DND-41 (cell line): ENCODE results near the gene MAP4.

ENCODE experiments used
- ATAC-seq: fragments of 200-7000 bp; cut with Tn5 transposase; 3 replicates; pipeline ENCODE4 v1.9.1; 2021; ENCODE audit warnings: low read depth; ENCODE audit not compliant: insufficient read depth
- DNase-seq: peaks from one replicate; pipeline ENCODE4 v3.0.0-alpha.2; 2020
- H2AFZ ChIP-seq: 2 replicates; pipeline ENCODE4 v1.6.0; 2012; ENCODE audit warnings: low read depth, low read length
- H3K27ac ChIP-seq: 2 replicates; pipeline ENCODE4 v1.5.1; 2012; ENCODE audit warnings: low read length, inconsistent platforms
- H3K27me3 ChIP-seq: fragments of 200-600 bp; sonication (generic); 2 replicates; pipeline ENCODE4 v1.6.0; 2012; ENCODE audit warnings: low read length, mild to moderate bottlenecking, inconsistent platforms; ENCODE audit not compliant: insufficient read depth, poor library complexity
- H3K36me3 ChIP-seq: 2 replicates; pipeline ENCODE4 v1.5.1; 2012; ENCODE audit warnings: low read length, inconsistent platforms; ENCODE audit not compliant: insufficient read depth
- H3K4me1 ChIP-seq: 2 replicates; pipeline ENCODE4 v1.5.1; 2012; ENCODE audit warnings: mild to moderate bottlenecking, low read length; ENCODE audit not compliant: insufficient read depth
- H3K4me2 ChIP-seq: 2 replicates; pipeline ENCODE4 v1.6.0; 2012; ENCODE audit warnings: mild to moderate bottlenecking, moderate library complexity, low read length, inconsistent platforms; ENCODE audit not compliant: insufficient read depth
- H3K4me3 ChIP-seq, 2 experiments: fragments of 200-600 bp in 1 of 2; shearing (Covaris generic) in 1 of 2; 2 replicates each; pipeline ENCODE4 v1.5.1; 2012 to 2016; ENCODE audit warnings: inconsistent platforms in 2 of 2, low read length in 2 of 2, mild to moderate bottlenecking in 2 of 2, low read depth in 1 of 2, moderate library complexity in 1 of 2
- H3K79me2 ChIP-seq: 2 replicates; pipeline ENCODE4 v1.6.0; 2012; ENCODE audit warnings: low read length, inconsistent platforms; ENCODE audit not compliant: insufficient read depth
- H3K9ac ChIP-seq: 2 replicates; pipeline ENCODE4 v1.6.0; 2012; ENCODE audit warnings: low read depth, mild to moderate bottlenecking, inconsistent platforms, low read length, moderate library complexity
- H3K9me3 ChIP-seq: 2 replicates; pipeline ENCODE4 v1.5.1; 2012; ENCODE audit warnings: low read length, moderate library complexity, mild to moderate bottlenecking, inconsistent platforms; ENCODE audit not compliant: insufficient read depth, severe bottlenecking
- H4K20me1 ChIP-seq: 2 replicates; pipeline ENCODE4 v1.6.0; 2012; ENCODE audit warnings: low read length; ENCODE audit not compliant: insufficient read depth
- EZH2 ChIP-seq: IDR thresholded peaks from 3 replicates; pipeline ENCODE4 v1.6.1; 2012; ENCODE audit warnings: borderline replicate concordance, low read depth, mild to moderate bottlenecking, moderate library complexity, low read length, inconsistent platforms; ENCODE audit not compliant: severe bottlenecking
- TF ChIP-seq, protein P1 (sequence below): IDR thresholded peaks from 2 replicates; pipeline ENCODE4 v1.5.1; 2012; ENCODE audit warnings: borderline replicate concordance, low read length, moderate library complexity, mild to moderate bottlenecking; ENCODE audit not compliant: poor library complexity, severe bottlenecking; ENCODE audit errors: extremely low read depth

The MAP4 gene

DNA sequence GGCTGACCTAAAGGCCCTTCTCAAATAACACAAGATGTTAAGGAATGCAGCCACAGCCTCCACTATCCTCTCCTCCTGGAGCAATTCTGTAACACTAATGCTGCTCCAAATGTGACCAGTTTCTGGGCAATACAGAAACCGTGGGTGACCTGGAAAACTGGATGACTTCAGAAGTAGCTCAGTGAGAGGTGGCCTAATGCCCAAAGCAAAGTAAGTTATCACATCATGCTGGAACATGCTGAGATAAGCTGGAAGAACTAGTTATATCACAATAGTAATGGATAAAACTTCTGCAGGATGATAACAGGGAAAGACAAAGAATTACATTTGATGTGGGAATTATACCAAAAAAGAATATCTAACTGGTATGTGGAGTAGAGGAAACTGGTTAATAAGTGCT lies 141.3 kb downstream of the MAP4 start:
- no peak for DNase-seq

DNA sequence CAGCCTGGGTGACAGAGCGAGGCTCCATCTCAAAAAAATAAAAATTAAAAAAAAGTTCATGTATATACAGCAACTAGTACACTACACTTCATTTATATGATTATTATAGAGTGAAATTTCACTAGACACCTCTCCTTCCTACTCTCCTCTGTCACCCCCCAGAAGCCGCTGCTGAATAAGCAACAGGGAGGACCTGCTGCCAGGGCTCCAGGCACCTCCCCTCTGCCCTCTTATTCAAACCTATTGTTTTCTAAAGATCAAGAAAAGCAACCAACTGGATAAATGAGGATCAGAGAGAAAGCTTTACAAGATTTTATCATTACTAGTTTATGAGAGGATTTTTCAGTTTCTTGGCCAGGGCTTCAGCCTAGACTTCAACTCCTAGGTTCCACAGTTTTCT lies 141.8 kb downstream of the MAP4 start:
- H2AFZ ChIP-seq = no peak overlapping the region
- H3K4me2 ChIP-seq = no peak overlapping the region
- no peaks in the 10 kb centered on the region for H3K79me2 ChIP-seq
- no peak overlapping the region for H3K4me3 ChIP-seq
- H3K9ac ChIP-seq = no peak overlapping the region
- no peaks in the 10 kb centered on the region for H3K4me1 ChIP-seq
- H4K20me1 ChIP-seq = no peaks in the 10 kb centered on the region
- peaks cover 58% of the 10 kb centered on the region for H3K36me3 ChIP-seq
- no peaks in the 10 kb centered on the region for H3K27me3 ChIP-seq
- DNase-seq (no peak), ATAC-seq (no peak)
- H3K9me3 ChIP-seq = no peaks in the 10 kb centered on the region
- H3K27ac ChIP-seq = no peak overlapping the region
- TF ChIP-seq, protein P1, sequence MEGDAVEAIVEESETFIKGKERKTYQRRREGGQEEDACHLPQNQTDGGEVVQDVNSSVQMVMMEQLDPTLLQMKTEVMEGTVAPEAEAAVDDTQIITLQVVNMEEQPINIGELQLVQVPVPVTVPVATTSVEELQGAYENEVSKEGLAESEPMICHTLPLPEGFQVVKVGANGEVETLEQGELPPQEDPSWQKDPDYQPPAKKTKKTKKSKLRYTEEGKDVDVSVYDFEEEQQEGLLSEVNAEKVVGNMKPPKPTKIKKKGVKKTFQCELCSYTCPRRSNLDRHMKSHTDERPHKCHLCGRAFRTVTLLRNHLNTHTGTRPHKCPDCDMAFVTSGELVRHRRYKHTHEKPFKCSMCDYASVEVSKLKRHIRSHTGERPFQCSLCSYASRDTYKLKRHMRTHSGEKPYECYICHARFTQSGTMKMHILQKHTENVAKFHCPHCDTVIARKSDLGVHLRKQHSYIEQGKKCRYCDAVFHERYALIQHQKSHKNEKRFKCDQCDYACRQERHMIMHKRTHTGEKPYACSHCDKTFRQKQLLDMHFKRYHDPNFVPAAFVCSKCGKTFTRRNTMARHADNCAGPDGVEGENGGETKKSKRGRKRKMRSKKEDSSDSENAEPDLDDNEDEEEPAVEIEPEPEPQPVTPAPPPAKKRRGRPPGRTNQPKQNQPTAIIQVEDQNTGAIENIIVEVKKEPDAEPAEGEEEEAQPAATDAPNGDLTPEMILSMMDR = no peak
- no peak for TF ChIP-seq EZH2

More for the DNA sequence above, 141.3 kb downstream of the MAP4 start:
- H3K27ac ChIP-seq = no peak overlapping the region
- no peaks in the 10 kb centered on the region for H4K20me1 ChIP-seq
- H3K4me3 ChIP-seq = no peak overlapping the region
- H2AFZ ChIP-seq = no peak overlapping the region
- H3K9ac ChIP-seq = no peak overlapping the region
- H3K4me1 ChIP-seq = no peaks in the 10 kb centered on the region
- ATAC-seq = no peak
- TF ChIP-seq, protein P1 = no peak
- TF ChIP-seq EZH2 = no peak
- H3K27me3 ChIP-seq = no peaks in the 10 kb centered on the region
- H3K79me2 ChIP-seq = no peaks in the 10 kb centered on the region
- no peaks in the 10 kb centered on the region for H3K9me3 ChIP-seq
- peaks cover 53% of the 10 kb centered on the region for H3K36me3 ChIP-seq
- H3K4me2 ChIP-seq = no peak overlapping the region

DNA sequence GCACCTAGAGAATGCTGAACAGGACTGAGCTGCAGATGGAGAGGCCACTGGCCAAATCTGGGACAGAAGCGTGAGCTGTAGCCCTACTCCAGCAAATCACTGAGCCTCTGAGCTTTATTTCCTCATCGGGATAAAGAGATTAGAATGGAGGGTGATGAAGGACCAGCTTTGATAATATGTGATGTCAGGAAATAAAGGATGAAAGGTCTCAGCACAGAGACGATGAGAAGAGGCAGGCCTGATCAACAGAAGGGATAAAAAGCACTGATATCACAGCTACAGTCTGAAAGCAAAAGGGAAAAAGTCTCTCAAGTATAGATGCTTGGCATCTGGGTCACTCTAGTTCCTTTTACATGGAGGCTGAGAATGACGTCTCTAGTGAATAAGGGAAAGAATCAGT lies 143.3 kb downstream of the MAP4 start:
- Histone ChIP-seq H3K9me3 (no peaks in the 10 kb centered on the region), H4K20me1 (no peaks in the 10 kb centered on the region), H3K4me2 (no peak overlapping the region), H3K36me3 (peaks cover 71% of the 10 kb centered on the region), H3K27ac (no peak overlapping the region), H3K27me3 (no peaks in the 10 kb centered on the region), H3K9ac (no peak overlapping the region), H2AFZ (no peak overlapping the region), H3K79me2 (no peaks in the 10 kb centered on the region), H3K4me1 (no peaks in the 10 kb centered on the region), H3K4me3 (no peak overlapping the region)
- DNase-seq (no peak), ATAC-seq (no peak)
- TF ChIP-seq, protein P1 = no peak
- TF ChIP-seq EZH2 = no peak

DNA sequence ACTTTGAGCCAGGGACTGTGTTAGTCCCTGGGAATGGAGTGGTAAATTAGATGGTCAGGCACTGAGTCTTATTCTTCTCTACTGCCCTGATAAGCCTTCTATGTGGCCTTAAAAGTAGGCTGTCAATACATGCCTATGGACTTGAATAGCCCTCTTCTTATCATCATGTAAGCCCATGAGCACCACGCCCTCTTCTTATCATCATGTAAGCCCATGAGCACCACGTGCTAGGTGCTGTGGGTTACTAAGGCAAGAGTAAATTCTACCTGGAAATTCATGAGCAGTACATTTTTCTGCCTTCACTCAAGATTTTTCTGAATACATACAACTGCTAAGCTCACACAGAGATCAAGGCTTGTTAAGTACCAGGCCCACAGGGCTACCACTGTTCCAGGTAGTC lies 144.8 kb downstream of the MAP4 start:
- ATAC-seq = no peak
- no peak for DNase-seq
- TF ChIP-seq, protein P1 = no peak
- TF ChIP-seq EZH2 = no peak

More for the DNA sequence above, 144.8 kb downstream of the MAP4 start:
- Histone ChIP-seq H3K79me2 (no peaks in the 10 kb centered on the region), H3K4me2 (no peak overlapping the region), H3K27ac (no peak overlapping the region), H3K4me1 (no peaks in the 10 kb centered on the region), H4K20me1 (no peaks in the 10 kb centered on the region), H3K9ac (no peak overlapping the region), H3K36me3 (peaks cover 80% of the 10 kb centered on the region), H2AFZ (no peak overlapping the region), H3K4me3 (no peak overlapping the region), H3K27me3 (no peaks in the 10 kb centered on the region), H3K9me3 (no peaks in the 10 kb centered on the region)
